HL-60 (cell line): Measurements from ENCODE around the gene WDR91.

Experiments used
- GABPA ChIP-seq: IDR thresholded peaks from 2 replicates; pipeline ENCODE4 v1.6.1; 2012; ENCODE audit warnings: low read depth
- POLR2AphosphoS5 ChIP-seq: IDR thresholded peaks from 2 replicates; pipeline ENCODE4 v1.6.1; 2012; ENCODE audit warnings: low read depth
- SPI1 ChIP-seq: IDR thresholded peaks from 2 replicates; pipeline ENCODE4 v1.6.1; 2012; ENCODE audit warnings: low read depth, mild to moderate bottlenecking, borderline replicate concordance
- TF ChIP-seq, protein P1 (sequence below): IDR thresholded peaks from one replicate; pipeline ENCODE4 v1.5.1; 2011; ENCODE audit warnings: low read length, control low read depth, inconsistent platforms; ENCODE audit not compliant: insufficient read depth
- TF ChIP-seq, protein P2 (sequence below): IDR thresholded peaks from 2 replicates; pipeline ENCODE4 v1.6.1; 2012; ENCODE audit warnings: low read depth; ENCODE audit not compliant: insufficient replicate concordance

DNA sequence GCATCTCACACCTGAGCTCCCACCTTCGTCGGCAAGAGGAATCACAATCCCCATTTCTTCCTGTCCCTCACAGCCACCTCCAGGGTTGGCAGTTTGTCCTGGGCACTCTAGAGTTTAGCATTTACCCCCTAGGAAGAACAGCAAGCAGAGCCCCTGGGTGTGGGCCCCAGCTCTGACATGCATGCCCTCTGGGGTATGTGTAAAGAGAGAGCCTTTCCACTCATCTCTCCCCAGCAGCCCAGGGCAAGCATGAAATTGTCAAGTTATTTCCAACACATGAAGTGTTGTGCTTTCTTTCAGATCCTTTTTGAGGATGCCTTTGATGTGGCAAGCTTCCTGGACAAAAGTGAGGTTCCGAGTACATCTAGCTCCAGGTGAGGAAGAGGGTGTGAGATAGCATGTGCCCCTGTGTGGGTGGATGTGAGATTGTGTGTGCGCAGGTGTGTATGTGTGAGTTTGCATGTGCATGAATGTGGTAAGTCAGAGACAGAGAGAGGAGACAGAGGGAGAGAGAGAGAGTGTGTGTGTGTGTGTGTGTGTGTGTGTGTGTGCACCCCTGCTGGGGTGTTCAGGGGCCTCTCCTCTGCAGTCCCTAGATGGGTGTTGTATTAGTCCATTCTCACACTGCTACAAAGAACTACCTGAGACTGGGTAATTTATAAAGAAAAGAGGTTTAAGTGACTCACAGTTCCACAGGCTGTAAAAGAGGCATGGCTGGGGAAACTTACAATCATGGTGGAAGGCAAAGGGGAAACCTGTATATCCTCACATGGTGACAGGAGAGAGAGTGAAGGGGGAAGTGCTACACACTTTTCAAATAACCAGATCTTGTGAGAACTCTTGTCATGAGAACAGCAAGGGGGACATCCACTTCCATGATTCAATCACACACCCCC is 40.4 kb upstream of the WDR91 start:
- TF ChIP-seq, protein P1, sequence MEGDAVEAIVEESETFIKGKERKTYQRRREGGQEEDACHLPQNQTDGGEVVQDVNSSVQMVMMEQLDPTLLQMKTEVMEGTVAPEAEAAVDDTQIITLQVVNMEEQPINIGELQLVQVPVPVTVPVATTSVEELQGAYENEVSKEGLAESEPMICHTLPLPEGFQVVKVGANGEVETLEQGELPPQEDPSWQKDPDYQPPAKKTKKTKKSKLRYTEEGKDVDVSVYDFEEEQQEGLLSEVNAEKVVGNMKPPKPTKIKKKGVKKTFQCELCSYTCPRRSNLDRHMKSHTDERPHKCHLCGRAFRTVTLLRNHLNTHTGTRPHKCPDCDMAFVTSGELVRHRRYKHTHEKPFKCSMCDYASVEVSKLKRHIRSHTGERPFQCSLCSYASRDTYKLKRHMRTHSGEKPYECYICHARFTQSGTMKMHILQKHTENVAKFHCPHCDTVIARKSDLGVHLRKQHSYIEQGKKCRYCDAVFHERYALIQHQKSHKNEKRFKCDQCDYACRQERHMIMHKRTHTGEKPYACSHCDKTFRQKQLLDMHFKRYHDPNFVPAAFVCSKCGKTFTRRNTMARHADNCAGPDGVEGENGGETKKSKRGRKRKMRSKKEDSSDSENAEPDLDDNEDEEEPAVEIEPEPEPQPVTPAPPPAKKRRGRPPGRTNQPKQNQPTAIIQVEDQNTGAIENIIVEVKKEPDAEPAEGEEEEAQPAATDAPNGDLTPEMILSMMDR: no peak
- TF ChIP-seq POLR2AphosphoS5 (no peak), SPI1 (no peak), GABPA (no peak)
- TF ChIP-seq, protein P2, sequence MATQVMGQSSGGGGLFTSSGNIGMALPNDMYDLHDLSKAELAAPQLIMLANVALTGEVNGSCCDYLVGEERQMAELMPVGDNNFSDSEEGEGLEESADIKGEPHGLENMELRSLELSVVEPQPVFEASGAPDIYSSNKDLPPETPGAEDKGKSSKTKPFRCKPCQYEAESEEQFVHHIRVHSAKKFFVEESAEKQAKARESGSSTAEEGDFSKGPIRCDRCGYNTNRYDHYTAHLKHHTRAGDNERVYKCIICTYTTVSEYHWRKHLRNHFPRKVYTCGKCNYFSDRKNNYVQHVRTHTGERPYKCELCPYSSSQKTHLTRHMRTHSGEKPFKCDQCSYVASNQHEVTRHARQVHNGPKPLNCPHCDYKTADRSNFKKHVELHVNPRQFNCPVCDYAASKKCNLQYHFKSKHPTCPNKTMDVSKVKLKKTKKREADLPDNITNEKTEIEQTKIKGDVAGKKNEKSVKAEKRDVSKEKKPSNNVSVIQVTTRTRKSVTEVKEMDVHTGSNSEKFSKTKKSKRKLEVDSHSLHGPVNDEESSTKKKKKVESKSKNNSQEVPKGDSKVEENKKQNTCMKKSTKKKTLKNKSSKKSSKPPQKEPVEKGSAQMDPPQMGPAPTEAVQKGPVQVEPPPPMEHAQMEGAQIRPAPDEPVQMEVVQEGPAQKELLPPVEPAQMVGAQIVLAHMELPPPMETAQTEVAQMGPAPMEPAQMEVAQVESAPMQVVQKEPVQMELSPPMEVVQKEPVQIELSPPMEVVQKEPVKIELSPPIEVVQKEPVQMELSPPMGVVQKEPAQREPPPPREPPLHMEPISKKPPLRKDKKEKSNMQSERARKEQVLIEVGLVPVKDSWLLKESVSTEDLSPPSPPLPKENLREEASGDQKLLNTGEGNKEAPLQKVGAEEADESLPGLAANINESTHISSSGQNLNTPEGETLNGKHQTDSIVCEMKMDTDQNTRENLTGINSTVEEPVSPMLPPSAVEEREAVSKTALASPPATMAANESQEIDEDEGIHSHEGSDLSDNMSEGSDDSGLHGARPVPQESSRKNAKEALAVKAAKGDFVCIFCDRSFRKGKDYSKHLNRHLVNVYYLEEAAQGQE: no peak
